Dedifferentiated amniotic fluid mesenchymal stem cell (primary cell): ENCODE measurements around the gene RNF222.
"Not testable (repeated sequence)": the region's sequence is repeated elsewhere in the genome, so short reads cannot be mapped to it uniquely, and the experiment has no call there.

Source experiments
- DNase-seq: peaks from one replicate; pipeline ENCODE4 v3.0.0-alpha.2; 2016; ENCODE audit errors: extremely low spot score

Gene RNF222

DNA sequence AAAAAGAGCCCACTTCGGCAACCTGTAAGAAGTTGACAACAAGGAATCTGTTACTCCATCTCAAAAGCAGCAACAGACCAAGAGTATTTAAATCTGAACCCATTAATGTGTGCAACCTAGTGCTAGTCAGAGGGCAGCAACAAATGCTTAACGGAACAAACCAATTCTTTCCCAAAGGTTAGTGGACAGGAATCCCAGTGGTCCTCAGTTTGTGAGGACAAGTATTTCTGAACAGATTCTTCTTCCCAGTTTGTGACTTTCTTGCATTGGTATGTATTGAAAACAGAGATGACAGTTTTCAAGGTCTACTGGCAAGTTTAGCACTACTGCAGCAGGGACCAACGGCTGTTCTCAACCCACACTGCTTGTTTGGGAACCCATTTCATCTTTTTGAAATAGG is 17.6 kb downstream of the RNF222 start:
- DNase-seq, result no peak

DNA sequence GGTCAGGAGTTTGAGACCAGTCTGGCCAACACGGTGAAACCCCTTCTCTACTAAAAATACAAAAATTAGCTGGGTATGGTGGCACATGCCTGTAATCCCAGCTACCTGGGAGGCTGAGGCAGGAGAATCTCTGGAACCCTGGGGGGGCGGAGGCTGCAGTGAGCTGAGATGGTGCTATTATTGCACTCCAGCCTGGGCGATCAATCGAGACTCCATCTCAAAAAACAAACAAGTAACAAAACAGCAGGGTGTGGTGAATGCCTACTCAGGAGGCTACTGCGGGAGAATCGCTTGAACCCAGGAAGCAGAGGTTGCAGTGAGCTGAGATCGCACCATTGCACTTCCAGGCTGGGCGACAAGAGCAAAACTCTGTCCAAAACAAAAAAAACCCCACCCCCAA is 19.5 kb downstream of the RNF222 start:
- not testable (repeated sequence) for DNase-seq

DNA sequence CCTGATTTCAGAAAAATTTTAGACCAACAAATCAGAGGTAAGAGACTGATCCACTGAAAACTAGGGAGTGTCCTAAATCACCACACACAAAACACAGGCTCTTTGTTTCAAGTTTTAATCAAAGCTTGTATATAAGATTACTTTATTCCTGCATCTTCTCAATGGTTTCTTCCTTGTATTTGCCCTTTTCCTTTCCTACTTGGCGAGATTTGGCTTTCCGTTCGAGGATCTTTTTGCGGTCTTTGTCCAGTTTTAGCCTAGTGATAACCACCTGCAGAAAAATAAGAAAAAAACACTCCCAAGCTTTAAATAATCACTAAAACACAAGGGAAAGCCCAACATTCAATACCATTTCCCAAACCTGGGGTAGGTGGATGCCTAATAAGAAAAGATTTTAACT is 20.2 kb downstream of the RNF222 start:
- DNase-seq, result no peak

DNA sequence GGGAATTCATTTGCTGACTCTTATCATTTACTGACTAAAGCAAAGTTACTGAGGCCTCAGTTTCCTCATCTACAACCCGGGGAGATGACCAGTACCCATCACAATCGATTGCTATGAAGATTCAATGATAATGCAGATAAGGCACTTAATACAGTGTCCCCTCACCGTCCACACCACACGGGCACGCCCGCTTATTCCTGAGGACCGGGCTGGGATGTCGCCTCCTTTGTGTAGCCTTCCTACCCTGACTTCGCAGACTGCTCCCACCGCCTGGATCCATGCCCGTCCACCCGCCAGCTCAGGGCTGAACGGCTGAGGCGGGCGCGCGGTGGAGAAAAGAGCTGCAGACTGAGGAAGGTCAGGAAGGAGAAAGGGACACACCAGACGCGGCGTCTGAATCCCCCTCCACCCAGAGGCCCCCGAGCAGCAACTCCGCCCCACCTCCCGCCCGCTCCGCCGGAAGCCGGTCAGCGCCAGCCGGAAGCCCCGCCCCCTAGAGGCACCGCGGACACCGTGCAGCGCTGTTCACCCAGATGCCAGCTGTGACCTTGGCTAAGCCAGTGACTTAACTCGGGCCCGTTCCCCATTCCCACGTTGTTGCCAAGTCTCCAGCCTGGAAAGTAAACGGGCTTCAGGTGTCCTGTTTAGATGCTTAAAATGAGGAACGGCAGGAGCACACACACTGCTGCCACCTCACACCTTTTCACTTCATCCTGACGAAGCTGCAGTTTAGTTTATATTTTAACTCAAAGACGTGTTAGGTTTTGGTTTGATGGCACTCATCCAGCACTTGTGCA is 21.2 kb downstream of the RNF222 start, which contains the start of gene KRABD2:
TSS of gene KRABD2 (minus strand) at position 434 of the 797 bp plus-strand sequence.
- peak; percentile 85 for DNase-seq

DNA sequence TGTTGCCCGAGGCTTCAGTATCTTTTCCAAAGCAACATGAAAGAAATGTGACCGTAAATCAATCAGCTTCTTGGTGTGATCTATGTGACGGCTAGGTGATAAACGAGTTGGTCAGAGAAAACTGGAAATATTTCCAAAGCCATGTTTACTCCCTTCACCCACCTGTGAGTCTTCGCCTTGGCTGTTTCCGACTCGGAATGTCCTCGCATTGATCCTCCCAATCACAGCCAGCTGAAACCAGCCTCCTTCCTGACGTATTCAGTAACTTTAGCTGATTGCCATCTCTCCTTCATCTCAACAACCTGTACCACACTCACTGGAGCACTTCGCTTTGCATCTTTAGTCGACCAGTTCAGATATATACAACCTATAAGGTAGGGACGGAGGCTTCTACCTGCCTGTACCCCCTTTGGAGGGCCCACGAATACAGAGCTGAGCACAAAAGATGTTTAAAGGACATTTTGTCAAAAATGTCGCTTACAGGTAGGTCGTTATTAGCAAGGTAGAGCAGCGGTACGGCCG is 21.8 kb downstream of the RNF222 start:
- DNase-seq, result peak; percentile 22

DNA sequence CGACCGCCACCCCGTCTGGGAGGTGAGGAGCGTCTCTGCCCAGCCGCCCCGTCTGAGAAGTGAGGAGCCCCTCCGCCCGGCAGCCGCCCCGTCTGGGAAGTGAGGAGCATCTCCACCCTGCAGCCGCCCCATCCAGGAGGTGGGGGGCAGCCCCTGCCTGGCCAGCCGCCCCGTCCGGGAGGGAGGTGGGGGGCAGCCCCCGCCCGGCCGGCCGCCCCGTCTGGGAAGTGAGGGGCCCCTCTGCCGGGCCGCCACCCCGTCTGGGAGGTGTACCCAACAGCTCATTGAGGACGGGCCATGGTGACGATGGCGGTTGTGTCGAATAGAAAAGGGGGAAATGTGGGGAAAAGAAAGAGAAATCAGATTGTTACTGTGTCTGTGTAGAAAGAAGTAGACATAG is 23.8 kb downstream of the RNF222 start:
- not testable (repeated sequence) for DNase-seq

DNA sequence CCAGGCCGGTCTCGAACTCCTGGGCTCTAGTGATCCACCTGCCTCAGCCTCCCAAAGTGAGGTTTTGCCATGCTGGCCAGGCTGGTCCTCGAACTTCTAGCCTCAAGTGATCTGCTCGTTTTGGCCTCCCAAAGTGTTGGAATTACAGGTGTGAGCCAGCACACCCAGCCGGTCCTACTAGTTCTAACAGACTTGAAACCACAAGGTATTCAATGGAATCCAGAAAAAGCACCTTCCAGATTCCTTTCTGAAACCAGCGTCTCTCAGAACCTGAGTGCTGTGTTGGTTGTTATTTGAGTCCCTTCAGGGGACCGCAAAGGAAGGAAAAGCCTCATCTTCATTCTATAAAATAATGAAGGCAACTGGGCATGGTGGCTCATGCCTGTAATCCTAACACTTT is 25.2 kb downstream of the RNF222 start:
- DNase-seq, result no peak

DNA sequence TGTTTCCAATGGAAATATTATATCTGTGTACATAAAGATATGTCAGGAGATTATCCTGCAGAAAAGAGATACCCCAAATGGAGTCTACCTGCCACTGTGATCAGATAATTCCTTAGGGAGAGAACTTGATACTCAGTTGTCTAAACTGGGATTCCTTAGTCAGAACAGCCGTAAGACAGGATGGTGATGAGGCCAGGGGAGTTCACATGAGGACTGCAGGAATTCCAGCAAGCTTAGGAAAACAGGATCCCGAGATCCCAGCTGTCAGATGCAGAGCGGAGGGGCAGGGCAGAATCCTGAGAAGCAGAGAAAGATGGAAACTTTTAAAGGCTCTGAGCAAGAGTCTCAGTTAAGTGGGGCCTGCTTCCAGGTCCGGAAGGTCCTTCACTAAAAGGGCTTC is 25.8 kb downstream of the RNF222 start:
- no peak for DNase-seq

DNA sequence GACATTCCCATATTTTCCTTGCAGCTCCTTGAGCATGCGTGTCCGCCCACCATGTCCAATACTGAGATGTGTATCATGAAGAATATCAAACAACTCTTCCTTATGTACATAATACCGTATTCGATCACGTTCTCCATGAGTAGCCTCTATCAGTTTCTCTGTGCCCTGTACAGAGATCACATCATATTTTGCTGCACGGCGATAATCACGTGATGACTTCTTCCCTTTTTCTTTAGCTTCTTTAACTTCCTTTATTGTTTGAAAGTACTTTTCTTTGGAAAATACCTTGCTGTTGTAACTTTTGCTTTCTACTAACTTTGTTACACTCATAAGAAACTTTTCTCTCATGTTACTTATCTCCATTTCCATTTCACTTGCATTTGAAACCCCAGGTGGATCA is 27.7 kb downstream of the RNF222 start:
- no peak for DNase-seq

DNA sequence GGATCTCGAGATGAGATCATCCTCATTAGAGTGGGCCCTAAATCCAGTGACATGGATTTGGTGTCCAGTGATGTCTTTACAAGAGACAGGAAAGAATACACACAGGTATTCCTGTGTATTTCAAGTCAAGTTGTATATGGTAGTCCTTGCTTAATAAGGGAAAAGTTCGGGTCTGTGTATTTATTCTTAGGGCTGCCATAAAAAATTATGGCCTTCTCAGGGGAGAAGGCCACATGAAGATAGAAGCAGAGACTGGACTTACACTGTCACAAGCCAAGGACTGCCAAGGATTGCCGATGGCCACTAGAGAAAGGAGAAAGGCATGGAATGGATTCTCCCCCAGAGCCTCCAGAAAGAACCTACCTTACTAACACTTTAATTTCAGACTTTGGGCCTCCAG is 29.4 kb downstream of the RNF222 start:
- no peak for DNase-seq

DNA sequence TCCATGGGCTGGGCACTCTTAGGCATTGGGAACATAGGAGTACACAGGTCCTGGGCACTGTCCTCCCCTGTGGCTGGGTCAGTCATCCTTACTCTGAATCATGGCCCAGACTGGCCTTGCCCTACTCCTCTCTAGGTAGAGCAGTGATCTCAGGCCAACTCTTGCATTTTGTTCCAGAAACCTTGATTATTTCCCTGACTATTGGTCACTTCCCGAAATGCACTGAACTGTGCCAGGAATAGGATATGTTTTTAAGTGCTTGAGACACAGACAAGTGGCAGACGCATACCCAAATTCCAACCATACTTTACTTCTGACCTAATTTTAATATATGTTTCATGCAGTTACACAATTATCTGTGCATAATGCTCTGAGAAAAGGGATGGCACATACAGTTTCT is 31.4 kb downstream of the RNF222 start:
- peak; percentile 77 for DNase-seq

DNA sequence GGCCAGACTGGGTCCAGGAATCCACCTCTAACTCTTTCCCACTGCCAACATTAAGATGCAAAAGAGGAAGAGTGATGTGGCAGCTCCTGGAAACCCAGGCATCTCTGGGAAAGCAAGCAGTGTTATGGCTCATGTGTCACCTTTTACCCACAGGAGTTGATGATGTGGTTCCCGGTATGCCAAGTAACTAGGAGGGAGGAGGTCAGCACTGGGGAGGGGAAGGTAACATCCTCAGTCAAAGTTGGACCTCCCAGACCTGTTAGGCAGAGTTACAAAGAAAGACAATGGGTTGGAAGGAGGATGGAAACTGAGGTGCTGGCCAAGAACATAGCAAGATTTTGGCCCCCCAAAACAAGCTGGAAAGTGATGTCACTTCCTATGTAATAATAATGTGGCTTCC is 32.5 kb downstream of the RNF222 start:
- no peak for DNase-seq

DNA sequence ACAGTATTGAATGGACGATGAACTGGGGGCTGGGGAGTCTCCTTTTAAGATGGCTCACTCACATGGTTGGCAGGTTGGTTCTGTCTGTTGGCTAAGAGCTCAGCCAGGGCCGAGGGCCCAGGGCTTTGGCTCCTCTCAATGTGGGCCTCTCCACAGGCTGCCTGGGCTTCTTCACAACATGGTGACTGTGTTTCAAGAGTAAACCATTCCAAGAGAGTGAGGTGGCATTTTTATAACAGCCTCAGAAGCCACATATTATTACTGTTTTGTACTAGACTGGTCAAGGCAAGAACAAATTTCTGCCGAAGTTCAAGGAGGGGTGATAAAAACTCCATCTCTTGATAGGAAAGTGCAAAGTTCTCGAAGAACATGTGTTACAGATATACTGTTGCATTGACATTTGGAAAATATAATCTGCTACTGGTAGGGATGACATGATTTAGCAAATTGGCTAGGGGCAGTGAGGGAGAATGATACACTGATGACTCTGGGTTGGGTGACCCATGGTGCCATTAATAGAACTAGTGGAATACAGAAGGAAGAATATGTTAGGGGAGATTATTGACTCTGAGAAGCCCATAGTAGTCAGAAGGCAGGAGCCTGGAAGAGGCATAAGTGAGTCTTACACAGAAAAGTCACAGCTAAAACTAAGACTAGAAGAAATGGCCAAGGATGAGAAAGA is 34.8 kb downstream of the RNF222 start:
- no peak for DNase-seq

DNA sequence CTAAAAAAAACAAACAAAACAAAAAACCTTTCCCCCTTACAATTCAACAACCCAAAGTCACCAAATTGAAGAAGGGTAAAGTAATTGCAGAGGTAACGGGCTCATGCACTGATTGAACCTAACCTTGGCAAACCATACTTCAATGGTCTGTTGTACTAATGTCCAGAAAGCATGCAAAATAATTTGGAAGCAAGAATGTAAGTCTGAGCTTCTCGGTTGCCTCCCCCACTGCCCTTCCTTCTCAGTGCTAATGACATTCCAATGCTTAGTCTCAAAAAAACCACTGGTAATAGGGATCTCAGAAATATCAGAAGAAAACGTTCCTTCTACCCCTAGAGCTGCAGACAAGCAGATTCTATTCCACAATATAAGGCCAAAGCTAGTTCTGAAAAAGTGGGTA is 36.9 kb downstream of the RNF222 start:
- no peak for DNase-seq

DNA sequence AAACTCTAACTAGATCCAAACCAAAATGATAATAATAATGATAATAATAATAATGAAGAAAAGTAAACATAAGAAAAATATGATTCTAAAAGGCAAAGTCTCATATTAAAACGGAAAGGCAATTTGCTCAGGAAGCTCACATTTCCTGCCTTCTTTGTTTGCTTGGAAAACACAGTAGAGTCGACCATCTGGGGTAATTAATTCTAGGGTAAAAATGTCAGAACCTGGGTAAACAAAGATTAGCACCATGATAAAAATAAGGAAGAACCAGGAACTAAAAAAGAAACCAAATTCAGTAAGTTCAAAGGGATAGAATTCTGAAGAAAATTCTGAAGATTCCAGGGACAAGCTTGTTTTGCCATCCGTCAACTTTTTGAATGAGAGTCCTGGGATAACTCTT is 37.4 kb downstream of the RNF222 start:
- no peak for DNase-seq

DNA sequence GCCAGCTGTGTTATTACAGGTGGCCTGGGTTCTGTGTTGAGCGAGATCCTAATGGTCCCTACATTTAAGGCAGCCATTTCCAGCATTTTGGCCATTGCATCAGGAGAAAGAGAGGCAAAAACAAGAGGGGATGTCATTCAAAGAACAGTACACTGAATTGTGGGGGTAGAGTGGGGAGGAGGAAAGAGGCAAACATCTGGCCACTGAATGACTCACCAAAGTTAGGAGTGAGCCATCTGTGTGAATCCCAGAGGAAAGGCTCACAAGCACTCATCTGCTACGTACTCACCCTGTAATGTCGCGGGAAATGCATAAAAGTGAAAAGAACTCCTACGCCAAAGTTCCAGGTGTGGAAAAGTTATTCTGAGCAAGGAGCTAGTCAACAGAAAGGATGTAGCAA is 37.9 kb downstream of the RNF222 start:
- DNase-seq, result peak; percentile 63

DNA sequence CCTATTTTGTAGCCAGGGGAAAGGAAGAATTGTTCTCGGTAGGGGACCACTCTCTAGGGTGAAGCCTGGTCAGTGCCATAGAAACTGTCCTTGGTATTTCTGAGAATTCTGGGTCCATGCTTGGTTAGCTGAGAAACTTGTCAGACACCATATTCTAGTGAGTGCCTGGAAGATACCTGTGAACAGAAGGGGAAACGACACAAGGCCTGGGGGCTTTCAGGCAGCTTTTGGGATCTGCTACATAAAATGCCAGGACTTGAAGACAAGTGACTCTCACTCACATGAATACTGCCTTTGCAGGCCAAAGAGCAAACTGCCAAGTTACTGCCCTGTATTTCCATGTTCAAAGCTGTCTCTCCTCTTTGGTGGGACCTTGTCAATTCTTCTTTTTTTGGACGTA is 39.7 kb downstream of the RNF222 start:
- no peak for DNase-seq

DNA sequence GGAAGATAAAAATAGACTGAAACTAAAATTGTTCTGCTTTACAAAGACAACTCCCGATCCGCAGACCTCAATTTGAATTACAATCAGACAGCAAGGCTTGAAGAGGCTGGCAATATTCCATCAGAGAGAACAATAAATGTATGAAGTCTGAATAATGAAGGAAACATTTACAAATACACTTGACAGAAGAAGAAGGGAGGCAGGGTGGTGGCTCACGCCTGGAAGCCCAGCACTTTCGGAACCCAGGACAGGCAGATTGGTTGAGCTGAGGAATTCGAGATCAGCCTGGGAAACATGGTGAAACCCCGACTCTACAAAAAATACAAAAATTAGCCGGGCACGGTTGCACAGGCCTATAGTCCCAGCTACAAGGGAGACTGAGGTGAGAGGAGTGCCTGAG is 43.4 kb downstream of the RNF222 start:
- no peak for DNase-seq

DNA sequence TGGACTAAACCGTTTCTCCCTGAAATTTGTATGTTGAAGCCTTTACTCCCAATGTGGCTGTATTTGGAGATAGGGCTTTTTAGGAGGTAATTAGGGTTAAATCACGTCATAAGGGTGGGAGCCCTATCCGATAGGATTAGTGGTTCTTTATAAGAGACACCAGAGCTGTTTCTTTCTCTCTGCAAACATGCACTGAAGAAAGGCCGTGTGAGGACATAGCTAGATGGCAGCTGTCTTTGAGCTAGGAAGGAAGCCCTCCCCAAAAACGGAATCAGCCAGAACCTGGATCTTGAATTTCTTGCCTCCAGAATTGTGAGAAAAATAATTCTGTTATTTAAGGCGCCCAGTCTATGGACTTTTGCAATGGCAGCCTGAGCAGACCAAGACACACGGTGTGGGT is 43.9 kb downstream of the RNF222 start:
- no peak for DNase-seq

DNA sequence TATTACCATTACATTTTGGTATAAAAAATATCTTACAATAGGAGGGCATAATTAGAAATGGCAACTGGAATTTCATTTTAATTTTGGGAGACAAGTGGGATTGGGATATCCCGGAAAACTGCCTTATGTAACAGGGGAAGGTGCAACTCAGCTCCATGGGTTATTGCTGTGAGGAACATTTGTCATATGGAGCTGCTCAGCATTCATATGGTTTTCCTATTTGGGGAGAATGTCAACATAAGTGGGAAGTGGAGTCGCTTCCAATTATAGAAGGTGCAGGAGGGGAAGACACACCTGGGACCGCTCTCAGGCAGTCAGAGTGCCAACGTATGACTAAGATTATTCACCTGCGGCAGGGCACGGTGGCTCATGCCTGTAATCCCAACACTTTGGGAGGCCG is 47.3 kb downstream of the RNF222 start:
- no peak for DNase-seq

DNA sequence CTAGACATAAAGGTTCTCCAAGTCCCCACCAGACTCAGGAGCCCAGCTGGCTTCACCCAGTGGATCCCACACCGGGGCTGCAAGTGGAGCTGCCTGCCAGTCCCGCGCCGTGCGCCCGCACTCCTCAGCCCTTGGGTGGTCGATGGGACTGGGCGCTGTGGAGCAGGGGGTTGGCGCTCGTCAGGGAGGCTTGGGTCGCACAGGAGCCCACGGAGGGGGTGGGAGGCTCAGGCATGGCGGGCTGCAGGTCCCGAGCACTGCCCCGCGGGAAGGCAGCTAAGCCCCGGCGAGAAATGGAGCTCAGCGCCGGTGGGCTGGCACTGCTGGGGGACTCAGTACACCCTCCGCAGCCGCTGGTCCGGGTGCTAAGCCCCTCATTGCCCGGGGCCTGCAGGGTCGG is 50.6 kb downstream of the RNF222 start:
- not testable (repeated sequence) for DNase-seq

DNA sequence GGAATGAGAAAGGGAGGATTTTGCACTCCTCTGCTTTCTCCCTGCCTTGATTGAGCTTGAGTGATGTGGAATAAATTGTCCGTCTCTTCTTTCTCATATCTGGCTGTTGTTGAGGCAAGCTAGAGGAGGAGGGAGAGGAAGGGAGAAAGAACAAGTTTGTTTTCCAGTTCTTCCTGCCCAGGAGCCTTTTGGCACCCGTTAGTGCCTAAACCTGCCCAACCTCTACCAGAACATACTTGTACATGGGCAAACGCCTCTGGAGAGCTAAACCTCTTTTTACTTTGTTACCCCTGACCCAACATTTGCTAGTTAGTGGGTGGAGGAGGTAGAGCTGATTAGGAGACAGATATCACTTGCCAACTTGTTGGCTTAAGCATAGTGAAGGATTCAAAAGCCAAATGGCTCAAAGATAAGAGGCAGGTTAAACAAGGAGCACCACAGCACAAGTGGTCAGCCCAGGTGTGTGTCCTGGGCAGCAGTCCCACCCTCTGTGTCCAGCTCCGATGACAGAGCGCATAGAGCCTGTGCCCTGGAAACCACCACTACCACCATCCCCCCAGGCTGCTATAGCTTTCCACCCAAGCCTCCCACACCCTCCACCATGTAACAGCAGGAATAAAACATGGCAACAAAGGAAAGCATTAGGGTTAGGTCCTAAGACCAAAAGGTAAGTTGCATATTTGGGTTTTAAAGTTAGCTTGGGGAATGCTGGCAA is 51.5 kb downstream of the RNF222 start:
- no peak for DNase-seq
